ENCODE results near the gene PATL1.
"Not testable (repeated sequence)": the region's sequence is repeated elsewhere in the genome, so short reads cannot be mapped to it uniquely, and the experiment has no call there.

The PATL1 gene

DNA sequence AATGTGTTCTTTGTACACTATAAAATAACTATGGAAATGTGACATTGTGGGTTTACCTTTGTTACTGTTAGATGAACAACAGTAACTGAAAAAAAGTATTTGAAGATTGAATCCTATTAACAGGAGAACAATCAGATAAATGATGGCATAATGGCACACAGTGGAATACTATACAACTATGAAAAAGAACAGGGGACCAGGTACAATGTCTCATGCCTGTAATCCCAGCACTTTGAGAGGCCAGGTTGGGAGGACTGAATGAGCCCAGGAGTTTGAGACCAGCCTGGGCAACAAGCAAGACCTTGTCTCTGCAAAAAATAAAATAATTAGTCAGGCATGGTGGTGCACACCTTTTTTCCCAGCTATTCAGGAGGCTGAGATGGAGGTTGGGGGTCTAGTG lies 38.8 kb downstream of the PATL1 start:
- TF ChIP-seq, protein P1, sequence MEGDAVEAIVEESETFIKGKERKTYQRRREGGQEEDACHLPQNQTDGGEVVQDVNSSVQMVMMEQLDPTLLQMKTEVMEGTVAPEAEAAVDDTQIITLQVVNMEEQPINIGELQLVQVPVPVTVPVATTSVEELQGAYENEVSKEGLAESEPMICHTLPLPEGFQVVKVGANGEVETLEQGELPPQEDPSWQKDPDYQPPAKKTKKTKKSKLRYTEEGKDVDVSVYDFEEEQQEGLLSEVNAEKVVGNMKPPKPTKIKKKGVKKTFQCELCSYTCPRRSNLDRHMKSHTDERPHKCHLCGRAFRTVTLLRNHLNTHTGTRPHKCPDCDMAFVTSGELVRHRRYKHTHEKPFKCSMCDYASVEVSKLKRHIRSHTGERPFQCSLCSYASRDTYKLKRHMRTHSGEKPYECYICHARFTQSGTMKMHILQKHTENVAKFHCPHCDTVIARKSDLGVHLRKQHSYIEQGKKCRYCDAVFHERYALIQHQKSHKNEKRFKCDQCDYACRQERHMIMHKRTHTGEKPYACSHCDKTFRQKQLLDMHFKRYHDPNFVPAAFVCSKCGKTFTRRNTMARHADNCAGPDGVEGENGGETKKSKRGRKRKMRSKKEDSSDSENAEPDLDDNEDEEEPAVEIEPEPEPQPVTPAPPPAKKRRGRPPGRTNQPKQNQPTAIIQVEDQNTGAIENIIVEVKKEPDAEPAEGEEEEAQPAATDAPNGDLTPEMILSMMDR (conservative IDR thresholded peaks at IDR 0.05; ENCODE audit: low read length) = no peak
- DNase-seq (ENCODE audit: low read depth) = no peak
- no peak overlapping the region for H3K4me3 ChIP-seq (ENCODE audit: low read length)

DNA sequence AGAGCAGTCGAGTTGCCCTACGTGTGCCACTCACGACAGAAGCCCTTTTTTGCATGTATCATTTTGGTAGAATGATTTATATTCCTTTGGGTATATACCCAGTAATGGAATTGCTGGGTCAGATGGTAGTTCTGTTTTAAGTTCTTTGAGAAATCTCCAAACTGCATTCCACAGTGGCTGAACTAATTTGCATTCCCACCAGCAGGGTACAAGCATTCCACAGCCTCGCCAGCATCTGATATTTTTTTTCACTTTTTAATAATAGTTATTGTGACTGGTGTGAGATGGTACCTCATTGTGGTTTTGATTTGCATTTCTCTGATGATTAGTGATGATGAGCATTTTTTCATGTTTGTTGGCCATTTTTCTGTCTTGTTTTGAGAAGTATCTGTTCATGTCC lies 41.9 kb downstream of the PATL1 start:
- DNase-seq (ENCODE audit: low read depth) = peak; percentile 16
- not testable (repeated sequence) for H3K4me3 ChIP-seq (ENCODE audit: low read length)
- TF ChIP-seq, protein P1 (conservative IDR thresholded peaks at IDR 0.05; ENCODE audit: low read length) = peak; percentile 27; the same call in 1 of the 2 replicates

DNA sequence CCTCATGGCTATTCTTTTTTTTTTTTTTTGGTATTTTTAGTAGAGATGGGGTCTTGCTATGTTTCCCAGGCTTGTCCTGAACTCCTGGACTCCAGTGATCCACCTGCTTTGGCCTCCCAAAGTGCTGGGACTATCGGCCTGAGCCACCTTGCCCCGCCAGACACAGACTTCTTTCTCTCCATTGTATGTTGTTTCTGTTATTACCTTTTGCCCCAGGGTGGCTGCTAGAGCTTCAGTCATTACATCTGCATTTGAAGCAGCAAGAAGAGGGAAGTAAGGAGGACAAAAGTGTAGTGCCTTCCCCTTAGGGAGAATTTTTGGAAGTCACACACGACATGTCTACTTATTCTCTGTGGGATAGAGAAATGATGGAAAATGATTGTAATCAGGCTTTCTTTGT lies 43.1 kb downstream of the PATL1 start:
- TF ChIP-seq, protein P1 (conservative IDR thresholded peaks at IDR 0.05; ENCODE audit: low read length) = no peak
- DNase-seq (ENCODE audit: low read depth) = no peak
- H3K4me3 ChIP-seq (ENCODE audit: low read length) = no peak overlapping the region

DNA sequence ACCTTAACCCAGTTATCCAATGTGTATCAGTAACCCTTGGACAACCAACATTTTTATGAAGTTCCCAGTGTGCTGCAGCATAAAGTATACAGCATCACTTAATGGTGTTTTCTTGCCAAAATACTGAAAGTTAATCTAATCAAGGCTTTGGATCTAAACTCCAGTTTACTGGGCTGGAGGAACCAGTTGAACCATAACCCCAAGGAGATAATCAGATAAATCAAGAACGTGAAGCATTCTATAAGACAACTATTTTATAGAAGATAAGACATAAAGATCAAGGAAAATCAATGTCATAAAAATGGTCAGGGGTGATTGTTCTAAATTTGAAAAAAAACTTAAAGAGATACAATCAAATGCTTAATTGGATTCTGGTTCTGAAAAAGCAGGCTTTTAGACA lies 51.0 kb downstream of the PATL1 start:
- DNase-seq (ENCODE audit: low read depth) = no peak
- no peak overlapping the region for H3K4me3 ChIP-seq (ENCODE audit: low read length)
- TF ChIP-seq, protein P1 (conservative IDR thresholded peaks at IDR 0.05; ENCODE audit: low read length) = no peak

DNA sequence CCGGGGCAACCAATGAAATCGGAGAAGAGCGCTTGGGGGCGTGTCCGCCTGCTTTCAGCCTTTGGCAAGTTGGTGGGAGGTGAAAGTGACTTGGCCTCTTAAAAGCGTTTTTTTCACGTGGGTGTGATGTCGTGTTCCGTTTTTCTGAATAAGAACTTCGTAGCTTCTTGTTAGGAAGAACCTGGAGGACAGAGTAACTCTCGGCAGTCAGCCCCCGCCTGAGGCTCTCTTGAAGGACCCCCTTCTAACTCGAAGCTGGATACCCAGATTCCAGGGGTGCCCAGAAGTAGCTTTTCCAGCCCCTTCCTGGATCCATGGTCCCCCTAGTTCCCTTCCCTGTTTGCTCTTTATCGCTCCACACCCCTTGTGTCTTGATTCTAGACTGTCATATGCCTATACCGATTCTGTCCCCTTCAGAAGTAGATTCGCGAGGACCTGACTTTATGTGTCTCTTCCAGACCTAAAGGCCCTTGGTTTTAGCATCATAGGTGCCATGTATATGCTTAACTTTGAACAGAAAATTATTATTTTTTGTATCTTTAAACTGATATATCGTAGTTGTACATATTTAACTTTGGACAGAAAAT lies 52.3 kb downstream of the PATL1 start:
- TF ChIP-seq, protein P1 (conservative IDR thresholded peaks at IDR 0.05; ENCODE audit: low read length) = no peak
- peak overlapping the region; percentile 64 for H3K4me3 ChIP-seq (ENCODE audit: low read length)
- no peak for DNase-seq (ENCODE audit: low read depth)

DNA sequence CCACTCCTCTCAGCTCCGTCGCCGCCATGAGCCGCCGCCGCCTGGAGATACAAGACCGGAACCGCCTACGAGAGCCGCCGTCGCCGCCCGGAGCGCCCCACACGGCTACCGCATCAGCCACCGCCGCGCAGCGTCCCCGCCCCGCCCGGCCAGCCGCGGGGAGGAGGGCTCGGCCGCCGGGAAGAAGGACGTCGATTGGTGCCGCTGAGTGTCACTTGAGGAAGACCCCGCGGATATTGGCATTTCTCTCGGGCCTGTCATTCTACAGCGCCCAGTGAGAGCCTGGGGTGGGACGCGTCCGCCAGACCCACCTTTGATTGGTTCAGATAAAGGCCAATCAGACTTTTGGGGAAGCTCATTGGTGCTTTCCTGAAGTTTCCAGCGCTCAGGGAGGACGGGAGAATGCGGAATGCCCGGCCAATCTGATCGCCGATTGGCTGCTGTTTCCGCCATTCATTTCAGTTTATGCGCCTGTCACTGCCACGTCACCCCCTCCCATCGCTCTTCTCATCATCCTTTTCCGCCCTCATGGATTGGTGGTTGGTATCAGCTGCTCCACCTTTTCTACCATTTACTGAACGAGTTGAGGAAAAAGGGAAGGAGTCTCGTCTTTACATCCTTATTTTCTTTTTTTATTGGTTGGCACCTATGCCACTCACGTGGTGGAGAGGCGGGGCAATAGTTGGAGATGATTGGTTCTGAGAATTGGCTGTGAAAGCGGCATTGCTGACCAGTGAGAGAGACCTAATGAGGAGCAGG lies 53.0 kb downstream of the PATL1 start, which contains the start of gene OSBP:
TSS of gene OSBP (minus strand) at position 138 of the 759 bp plus-strand sequence. CDS start at position 28, 110 bp downstream.
- TF ChIP-seq, protein P1 (conservative IDR thresholded peaks at IDR 0.05; ENCODE audit: low read length) = no peak
- DNase-seq (ENCODE audit: low read depth) = peak; percentile 100
- peak within 1 kb of the TSS; percentile 93 for H3K4me3 ChIP-seq (ENCODE audit: low read length)

All from AG10803 (cell line).